HL-60 (cell line): ENCODE measurements around the gene CDH20.

ENCODE experiments used
- DNase-seq, 2 experiments: peaks; one replicate each; pipeline ENCODE4 v3.0.0-alpha.2; 2010 to 2020; ENCODE audit warnings: low read depth in 1 of 2, low spot score in 1 of 2
- H3K27ac ChIP-seq: fragments of 250-450 bp; sonication (Bioruptor Pico); replicated peaks from 2 replicates; pipeline ENCODE4 v1.5.1; 2020; ENCODE audit warnings: mild to moderate bottlenecking, moderate library complexity
- H3K27me3 ChIP-seq: fragments of 250-450 bp; sonication (Bioruptor Pico); 2 replicates; pipeline ENCODE4 v1.5.1; 2021; ENCODE audit warnings: mild to moderate bottlenecking, moderate library complexity; ENCODE audit not compliant: insufficient read depth, poor library complexity, severe bottlenecking
- H3K4me3 ChIP-seq: replicated peaks from 2 replicates; pipeline ENCODE4 v1.5.1; 2011; ENCODE audit warnings: mild to moderate bottlenecking, control low read depth, low read length; ENCODE audit not compliant: insufficient read depth
- CTCF ChIP-seq: IDR thresholded peaks from one replicate; pipeline ENCODE4 v1.5.1; 2011; ENCODE audit warnings: low read length, control low read depth, inconsistent platforms; ENCODE audit not compliant: insufficient read depth
- GABPA ChIP-seq: IDR thresholded peaks from 2 replicates; pipeline ENCODE4 v1.6.1; 2012; ENCODE audit warnings: low read depth
- POLR2AphosphoS5 ChIP-seq: IDR thresholded peaks from 2 replicates; pipeline ENCODE4 v1.6.1; 2012; ENCODE audit warnings: low read depth
- REST ChIP-seq: IDR thresholded peaks from 2 replicates; pipeline ENCODE4 v1.6.1; 2012; ENCODE audit warnings: low read depth; ENCODE audit not compliant: insufficient replicate concordance
- SPI1 ChIP-seq: IDR thresholded peaks from 2 replicates; pipeline ENCODE4 v1.6.1; 2012; ENCODE audit warnings: low read depth, mild to moderate bottlenecking, borderline replicate concordance

CDH20 gene

GRCh38 chr18:61545281-61546245, 212.3 kb downstream of the CDH20 start:
- Histone ChIP-seq H3K4me3 (no peak overlapping the region), H3K27me3 (peaks cover 3% of the 10 kb centered on the region), H3K27ac (no peak overlapping the region)
- DNase-seq, result no peak
- TF ChIP-seq GABPA (no peak), REST (no peak), POLR2AphosphoS5 (no peak), CTCF (no peak), SPI1 (no peak)

- no peak overlapping the region for H3K27ac ChIP-seq
- no peak for DNase-seq
- no peaks in the 10 kb centered on the region for H3K27me3 ChIP-seq
- no peak for TF ChIP-seq CTCF
- TF ChIP-seq SPI1, result no peak
- TF ChIP-seq POLR2AphosphoS5, result no peak
- H3K4me3 ChIP-seq, result no peak overlapping the region
Observed at GRCh38 chr18:61546590-61546989, 213.4 kb downstream of the CDH20 start.

- DNase-seq, result no peak
- no peak overlapping the region for H3K4me3 ChIP-seq
- H3K27ac ChIP-seq, result no peak overlapping the region
- H3K27me3 ChIP-seq, result no peaks in the 10 kb centered on the region
- TF ChIP-seq SPI1 (no peak), REST (no peak)
Observed at GRCh38 chr18:61549416-61549815, 216.2 kb downstream of the CDH20 start.

GRCh38 chr18:61549889-61550288, 216.7 kb downstream of the CDH20 start:
- TF ChIP-seq GABPA (no peak), POLR2AphosphoS5 (no peak), REST (no peak), CTCF (no peak), SPI1 (no peak)
- no peaks in the 10 kb centered on the region for H3K27me3 ChIP-seq
- H3K4me3 ChIP-seq, result no peak overlapping the region
- H3K27ac ChIP-seq, result no peak overlapping the region
- DNase-seq, result no peak
